Esophagus (tissue), 2 donors: ENCODE data around the gene HOXD8. TPM values are rescaled to one million over a fixed set of nuclear protein-coding genes. Genes with fewer than 3 reads are reported as not detected.

ENCODE experiments used
- H3K27ac ChIP-seq, 2 donors: one replicate each; pipeline ENCODE4 v1.5.1; 2013; ENCODE audit warnings: low read depth in 2 of 2, mild to moderate bottlenecking in 2 of 2, inconsistent platforms in 1 of 2, low read length in 1 of 2, moderate library complexity in 1 of 2
- H3K27me3 ChIP-seq, 2 donors: one replicate each; pipeline ENCODE4 v1.6.1; 2013; ENCODE audit warnings: low read length in 2 of 2, control low read depth in 1 of 2, mild to moderate bottlenecking in 1 of 2; ENCODE audit not compliant: insufficient read depth in 2 of 2, control insufficient read depth in 1 of 2
- H3K36me3 ChIP-seq, 2 donors: one replicate each; pipeline ENCODE4 v1.6.1; 2013; ENCODE audit warnings: low read length in 1 of 2; ENCODE audit not compliant: control insufficient read depth in 2 of 2, insufficient read depth in 2 of 2
- H3K4me1 ChIP-seq, 2 donors: one replicate each; pipeline ENCODE4 v1.6.1; 2013; ENCODE audit warnings: low read length in 1 of 2; ENCODE audit not compliant: control insufficient read depth in 2 of 2, insufficient read depth in 2 of 2
- H3K4me3 ChIP-seq, 2 donors: one replicate each; pipeline ENCODE4 v1.5.1; 2013; ENCODE audit warnings: low read length in 2 of 2, mild to moderate bottlenecking in 2 of 2, low read depth in 1 of 2, moderate library complexity in 1 of 2
- H3K9me3 ChIP-seq, 2 donors: one replicate each; pipeline ENCODE4 v1.6.1; 2013; ENCODE audit warnings: mild to moderate bottlenecking in 2 of 2, low read depth in 1 of 2, low read length in 1 of 2, moderate library complexity in 1 of 2; ENCODE audit not compliant: control insufficient read depth in 2 of 2, insufficient read depth in 1 of 2
- WGBS, 2 donors: extraction: QIAGEN DNeasy Blood & Tissue Kit; methylation state at CpG; one replicate each; pipeline ENCODE4 v1.1.7; 2013; 5-methylcytosine and 5-hydroxymethylcytosine counted together
- polyA plus RNA-seq, 2 donors: library from polyadenylated mRNA; stranded (reverse); fragments of 200-250 nt; gene quantifications; one replicate each; pipeline ENCODE4 v1.2.3, GENCODE V29; 2013
- donor health status: healthy with polysubstance abuse.
- donor health status: Bipolar disorder and iron deficiency.

HOXD8 gene
- polyA plus RNA-seq, 2 donors = 1.0 to 1.3 TPM

DNA sequence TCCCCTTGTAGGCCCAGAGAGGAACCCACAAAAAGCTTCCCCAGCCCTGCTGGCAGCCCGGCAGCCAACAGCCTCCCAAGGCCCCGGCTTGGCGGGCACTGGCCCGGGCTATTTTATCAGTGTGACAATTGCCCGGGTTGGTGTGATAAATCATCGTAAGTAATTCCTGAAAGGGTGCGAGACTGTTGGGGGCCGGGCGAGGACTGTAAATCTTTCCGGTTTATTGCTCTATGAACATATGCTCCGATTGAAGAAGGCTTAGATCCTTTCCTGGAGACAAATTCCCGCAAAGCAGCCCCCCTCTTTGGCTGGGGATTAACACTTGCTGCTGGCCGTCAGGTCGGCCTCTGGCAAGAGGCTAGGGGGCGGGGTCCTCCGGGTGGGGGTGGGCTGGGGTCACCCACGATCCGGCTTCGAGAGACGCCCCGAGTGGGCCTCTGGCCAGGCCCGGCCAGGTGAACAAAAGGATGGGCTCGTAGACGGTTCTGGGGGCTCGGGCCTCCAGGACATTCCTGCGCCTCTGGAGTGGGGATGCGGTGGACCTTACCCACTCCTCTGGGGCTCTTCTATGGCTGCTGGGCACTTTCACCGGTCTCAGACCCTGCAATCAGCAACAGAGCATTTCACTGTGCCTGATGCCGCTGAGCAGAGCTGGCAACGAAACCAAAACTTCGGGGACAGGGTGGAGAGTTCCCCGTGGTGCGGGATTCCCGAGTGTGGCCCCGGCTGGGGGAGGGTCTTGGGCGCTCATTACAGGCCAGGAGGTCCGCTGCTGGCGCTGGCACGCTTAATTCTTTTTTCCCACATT lies 29.6 kb downstream of the HOXD8 start:
- H3K36me3 ChIP-seq = no peaks in the 10 kb centered on the region
- WGBS, 2 donors = 17 to 19% methylated on average over 39 of the region's 39 CpGs
- H3K9me3 ChIP-seq = peaks cover 0 to 6% of the 10 kb centered on the region in 2 donors
- peaks cover 3 to 9% of the 10 kb centered on the region in 2 donors for H3K4me1 ChIP-seq
- H3K4me3 ChIP-seq = no peak overlapping the region
- no peak overlapping the region for H3K27ac ChIP-seq
- H3K27me3 ChIP-seq = peaks cover 12 to 70% of the 10 kb centered on the region in 2 donors

DNA sequence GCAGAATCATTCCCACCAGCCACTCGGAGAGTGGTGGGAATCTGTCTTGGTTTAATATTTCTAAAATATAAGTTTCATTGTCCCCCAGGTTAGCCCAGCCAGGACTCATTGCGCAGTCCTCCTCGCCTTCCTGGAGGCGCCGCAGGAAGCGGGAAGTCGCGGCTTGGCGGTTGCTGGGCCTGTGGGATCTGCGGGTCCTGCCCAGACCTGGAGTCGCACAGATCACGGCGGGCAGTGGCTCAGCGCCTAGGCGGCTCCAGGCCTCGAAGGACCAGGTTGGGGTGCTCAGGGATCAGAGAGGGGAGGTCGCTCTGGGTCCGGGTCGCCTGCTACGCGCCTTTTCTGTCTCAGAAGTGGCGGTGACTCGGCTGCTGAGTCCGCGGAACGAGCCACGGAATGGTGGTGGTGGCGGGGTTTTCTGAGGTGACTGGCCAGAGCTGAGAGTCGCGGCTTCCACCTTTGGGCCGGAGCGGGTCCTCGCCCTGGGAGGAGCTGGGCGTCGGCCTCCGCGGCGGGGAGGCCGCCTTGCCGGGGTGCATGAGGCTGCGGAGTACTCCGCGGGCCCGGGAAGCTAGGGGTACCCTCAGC lies 30.3 kb downstream of the HOXD8 start:
- Histone ChIP-seq H3K4me3 (no peak overlapping the region), H3K36me3 (no peaks in the 10 kb centered on the region), H3K27me3 (peaks cover 17 to 77% of the 10 kb centered on the region in 2 donors), H3K4me1 (peaks cover 3 to 9% of the 10 kb centered on the region in 2 donors), H3K27ac (no peak overlapping the region), H3K9me3 (peaks cover 0 to 11% of the 10 kb centered on the region in 2 donors)
- 11 to 16% methylated on average over 44 of the region's 44 CpGs for WGBS, 2 donors

DNA sequence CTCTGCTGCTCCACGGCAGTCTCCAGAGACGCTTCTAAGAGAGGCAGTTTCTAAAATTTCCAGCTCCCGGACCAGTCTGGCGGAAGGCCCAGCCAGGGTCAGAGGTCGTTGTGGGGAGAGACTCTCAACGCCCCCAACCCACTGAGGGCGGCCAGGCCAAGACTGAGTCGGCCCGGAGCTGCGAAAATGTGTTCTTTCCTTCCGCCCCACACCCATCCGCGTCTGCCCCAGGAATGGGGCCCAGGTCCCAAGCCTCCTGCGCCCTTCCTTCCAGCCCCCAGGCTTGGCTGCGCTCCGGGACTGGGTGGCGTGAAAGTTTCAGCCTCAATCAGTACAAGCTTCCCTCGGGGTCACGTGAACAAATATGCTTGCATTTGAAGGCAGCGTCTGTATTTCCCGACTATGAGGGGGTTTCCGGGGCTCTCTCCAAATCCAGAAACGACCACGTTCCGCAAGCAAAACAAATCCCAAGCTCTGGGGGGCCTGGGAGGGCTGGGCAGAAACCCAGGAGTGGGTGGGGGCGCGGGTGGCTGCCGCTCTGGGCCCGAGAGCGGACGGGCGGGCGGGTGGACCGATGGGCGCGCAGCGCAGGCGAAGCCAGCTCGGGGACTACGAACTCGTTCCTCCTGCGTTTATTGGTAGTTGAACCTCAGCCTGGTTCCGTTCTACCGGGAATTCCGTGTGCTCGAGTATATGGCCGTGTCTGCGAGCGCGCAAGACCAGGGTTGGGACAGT lies 30.9 kb downstream of the HOXD8 start:
- WGBS, 2 donors = 12 to 20% methylated on average over 50 of the region's 50 CpGs
- Histone ChIP-seq H3K36me3 (no peaks in the 10 kb centered on the region), H3K4me3 (no peak overlapping the region), H3K27ac (no peak overlapping the region), H3K9me3 (peaks cover 0 to 12% of the 10 kb centered on the region in 2 donors), H3K27me3 (peaks cover 17 to 84% of the 10 kb centered on the region in 2 donors), H3K4me1 (peaks cover 5 to 12% of the 10 kb centered on the region in 2 donors)

DNA sequence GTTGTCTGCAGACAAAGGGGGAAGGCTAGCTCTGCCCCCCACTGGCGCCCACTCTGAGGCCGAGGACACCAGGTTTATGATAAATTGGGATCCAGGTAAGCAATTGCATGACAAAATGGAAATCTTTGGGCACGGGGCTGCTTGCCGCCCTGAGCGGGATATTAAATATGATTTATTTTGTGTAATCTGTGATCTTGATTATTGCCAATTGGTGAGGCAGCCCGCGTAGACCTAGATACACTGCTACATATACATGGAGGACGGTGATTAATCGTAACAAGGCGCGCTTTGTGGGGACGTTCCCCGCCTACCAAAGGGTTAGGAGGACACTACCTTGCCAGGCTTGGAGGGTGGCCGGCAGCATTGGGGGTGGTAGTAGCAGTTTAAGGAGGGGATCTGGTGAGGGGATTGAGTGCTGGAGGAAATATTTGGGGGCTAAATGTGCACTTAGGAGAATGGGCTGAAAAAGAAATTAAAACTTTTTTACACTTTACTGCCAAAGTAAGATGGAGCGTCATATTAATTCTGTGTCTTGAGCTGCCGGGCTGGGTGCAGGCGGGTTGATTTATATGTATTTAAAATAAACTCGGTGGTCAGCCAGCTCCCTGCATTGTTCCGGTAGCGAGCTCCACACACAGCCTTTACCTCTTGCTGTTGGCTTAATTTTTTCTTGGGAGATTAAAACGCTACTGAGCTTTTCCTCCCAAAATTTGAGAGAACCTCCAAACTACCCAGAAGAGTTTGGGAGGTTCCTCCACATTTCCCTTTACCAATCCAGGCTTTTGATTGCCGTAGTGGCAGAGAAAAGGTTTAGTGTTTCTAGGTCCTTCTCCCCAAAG lies 31.7 kb downstream of the HOXD8 start:
- Histone ChIP-seq H3K4me1 (peaks cover 5 to 12% of the 10 kb centered on the region in 2 donors), H3K27me3 (peaks cover 17 to 87% of the 10 kb centered on the region in 2 donors), H3K27ac (no peak overlapping the region), H3K9me3 (peaks cover 0 to 13% of the 10 kb centered on the region in 2 donors), H3K4me3 (no peak overlapping the region), H3K36me3 (no peaks in the 10 kb centered on the region)
- 19 to 26% methylated on average over 22 of the region's 22 CpGs for WGBS, 2 donors

DNA sequence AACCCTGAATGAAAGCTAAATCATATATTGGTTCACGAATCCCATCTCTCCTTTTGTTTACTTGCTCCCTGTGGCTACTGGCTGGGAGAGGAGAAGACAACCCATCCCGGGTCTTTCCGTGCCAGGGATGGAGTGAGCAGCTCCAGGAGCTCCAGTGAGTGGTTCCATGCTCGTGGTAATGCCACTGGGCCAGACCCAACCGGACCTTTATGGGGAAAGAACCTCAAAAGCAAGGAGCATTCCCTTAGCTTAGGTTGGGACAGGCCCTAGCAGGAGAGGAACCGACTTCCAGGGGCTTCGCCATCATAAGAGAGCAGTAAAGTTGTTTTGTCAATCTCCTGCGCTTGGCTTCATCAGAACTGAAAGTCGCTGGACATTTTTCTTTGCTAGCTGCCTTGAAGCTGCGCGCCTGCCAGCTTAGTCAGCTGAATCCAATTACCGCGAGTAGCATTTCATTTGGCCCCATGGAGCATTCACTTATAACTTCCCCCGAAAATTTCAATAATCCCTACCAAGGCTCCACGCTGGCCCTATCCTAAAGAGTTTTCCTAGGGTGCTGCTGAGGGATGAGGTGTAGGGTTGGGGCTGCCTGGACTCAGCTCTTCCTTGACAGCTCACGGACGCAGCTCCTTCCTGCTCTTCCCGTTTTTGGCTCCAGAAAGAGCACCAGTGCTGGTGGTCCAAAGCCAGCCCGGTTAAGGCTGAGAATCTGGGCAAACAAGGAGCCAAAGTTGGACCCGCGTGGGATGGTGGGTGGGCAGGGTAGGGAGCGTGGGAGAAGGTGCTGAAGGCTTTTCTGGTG lies 32.5 kb downstream of the HOXD8 start:
- no peak overlapping the region for H3K4me3 ChIP-seq
- H3K4me1 ChIP-seq = peaks cover 5 to 12% of the 10 kb centered on the region in 2 donors
- H3K27ac ChIP-seq = no peak overlapping the region
- 9 to 13% methylated on average over 22 of the region's 22 CpGs for WGBS, 2 donors
- peaks cover 0 to 14% of the 10 kb centered on the region in 2 donors for H3K9me3 ChIP-seq
- peaks cover 17 to 78% of the 10 kb centered on the region in 2 donors for H3K27me3 ChIP-seq
- no peaks in the 10 kb centered on the region for H3K36me3 ChIP-seq

DNA sequence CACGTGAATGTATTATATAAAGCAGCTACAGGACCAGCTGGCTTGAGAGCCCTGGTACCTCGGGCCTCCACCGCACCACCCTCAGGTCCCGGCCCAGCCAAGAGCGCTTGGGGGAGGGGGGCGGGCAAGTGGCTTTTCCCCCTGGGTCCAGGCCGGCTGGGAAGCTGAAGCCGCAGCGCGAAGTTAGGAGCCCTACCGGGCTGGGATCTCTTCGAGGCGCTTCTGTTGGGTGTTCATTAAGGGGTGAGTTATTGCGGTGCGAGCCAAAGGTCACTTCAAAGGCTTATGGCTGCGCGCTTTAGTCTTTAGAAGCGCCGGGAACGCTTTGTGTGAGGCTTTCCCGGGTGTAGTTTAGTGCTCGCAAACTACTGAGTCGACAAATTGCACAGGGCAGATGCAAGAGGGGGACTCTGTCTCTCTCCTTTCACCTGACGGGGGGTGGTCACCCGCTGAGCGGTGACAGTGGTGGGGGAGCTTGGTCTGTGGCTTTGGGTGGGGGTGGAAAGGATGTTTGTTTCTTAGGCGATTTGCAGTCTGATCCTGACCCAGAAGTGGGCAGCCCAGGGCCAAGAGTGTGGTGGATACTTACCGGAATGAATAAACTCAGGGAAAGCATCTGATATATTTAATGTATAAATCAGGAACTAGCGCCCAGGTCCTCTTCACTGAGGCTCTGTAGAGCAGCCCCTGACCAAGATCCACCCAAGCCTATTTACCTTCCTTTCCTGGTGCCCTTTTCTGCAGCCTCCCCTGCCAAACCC lies 33.6 kb downstream of the HOXD8 start:
- H3K4me1 ChIP-seq = peaks cover 5 to 12% of the 10 kb centered on the region in 2 donors
- H3K36me3 ChIP-seq = no peaks in the 10 kb centered on the region
- H3K27me3 ChIP-seq = peaks cover 17 to 69% of the 10 kb centered on the region in 2 donors
- 12 to 18% methylated on average over 29 of the region's 29 CpGs for WGBS, 2 donors
- H3K4me3 ChIP-seq = no peak overlapping the region
- H3K27ac ChIP-seq = no peak overlapping the region
- H3K9me3 ChIP-seq = peaks cover 0 to 14% of the 10 kb centered on the region in 2 donors

DNA sequence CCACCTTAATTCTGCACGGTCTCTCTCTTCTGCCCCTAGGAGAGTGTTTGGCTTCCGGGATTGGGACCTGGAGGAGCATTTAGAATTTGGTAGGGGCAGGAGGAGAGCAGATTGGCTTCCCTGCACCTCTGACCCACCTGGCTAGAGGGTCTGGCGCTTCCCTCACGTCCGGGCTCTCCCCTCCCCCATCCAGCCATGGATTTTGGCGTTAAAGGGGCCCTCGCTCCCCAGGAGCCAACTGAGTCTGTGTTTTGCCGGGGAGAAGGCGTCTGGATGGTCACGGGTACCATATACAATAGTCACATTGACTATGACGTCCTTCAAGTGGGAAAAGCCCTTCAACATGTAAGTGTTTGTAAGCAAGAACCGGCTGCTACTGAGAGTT lies 34.2 kb downstream of the HOXD8 start:
- Histone ChIP-seq H3K27me3 (peaks cover 17 to 66% of the 10 kb centered on the region in 2 donors), H3K4me1 (peaks cover 5 to 12% of the 10 kb centered on the region in 2 donors), H3K36me3 (no peaks in the 10 kb centered on the region), H3K27ac (no peak overlapping the region), H3K4me3 (no peak overlapping the region), H3K9me3 (peaks cover 0 to 14% of the 10 kb centered on the region in 2 donors)
- WGBS, 2 donors = 21 to 23% methylated on average over 12 of the region's 12 CpGs

DNA sequence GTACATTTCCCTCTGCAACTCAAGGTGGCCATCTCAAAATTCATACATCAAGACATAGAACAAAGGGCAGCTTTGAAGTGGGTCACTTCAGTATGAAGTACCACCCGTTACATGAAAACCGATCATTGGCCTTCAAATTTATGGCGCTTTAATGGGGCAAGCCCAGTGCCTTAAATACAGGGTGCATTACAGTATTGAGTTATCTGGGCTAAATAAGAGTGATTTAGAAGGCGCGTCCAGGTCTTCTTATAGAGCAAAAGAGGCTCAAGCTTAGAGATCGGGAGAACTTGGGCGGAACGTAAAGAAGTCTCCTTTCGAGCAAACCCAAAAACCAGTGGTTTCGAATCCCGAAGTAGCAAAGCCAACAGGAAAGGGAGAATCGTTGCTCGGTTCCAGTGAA lies 34.7 kb downstream of the HOXD8 start:
- H3K27me3 ChIP-seq = peaks cover 17 to 62% of the 10 kb centered on the region in 2 donors
- no peak overlapping the region for H3K4me3 ChIP-seq
- 25 to 30% methylated on average over 13 of the region's 13 CpGs for WGBS, 2 donors

More for the DNA sequence above, 34.7 kb downstream of the HOXD8 start:
- Histone ChIP-seq H3K9me3 (peaks cover 0 to 14% of the 10 kb centered on the region in 2 donors), H3K27ac (no peak overlapping the region), H3K4me1 (peaks cover 5 to 12% of the 10 kb centered on the region in 2 donors), H3K36me3 (no peaks in the 10 kb centered on the region)
